ENCODE data around the gene MIER3. TPM values are rescaled to one million over a fixed set of nuclear protein-coding genes. Genes with fewer than 3 reads are reported as not detected.
A peak's percentile ranks its signal among the peaks of the same experiment; 100 is the strongest.

Gene MIER3
- total RNA-seq, 1 donor from 2014 or later, result 45.5 TPM

DNA sequence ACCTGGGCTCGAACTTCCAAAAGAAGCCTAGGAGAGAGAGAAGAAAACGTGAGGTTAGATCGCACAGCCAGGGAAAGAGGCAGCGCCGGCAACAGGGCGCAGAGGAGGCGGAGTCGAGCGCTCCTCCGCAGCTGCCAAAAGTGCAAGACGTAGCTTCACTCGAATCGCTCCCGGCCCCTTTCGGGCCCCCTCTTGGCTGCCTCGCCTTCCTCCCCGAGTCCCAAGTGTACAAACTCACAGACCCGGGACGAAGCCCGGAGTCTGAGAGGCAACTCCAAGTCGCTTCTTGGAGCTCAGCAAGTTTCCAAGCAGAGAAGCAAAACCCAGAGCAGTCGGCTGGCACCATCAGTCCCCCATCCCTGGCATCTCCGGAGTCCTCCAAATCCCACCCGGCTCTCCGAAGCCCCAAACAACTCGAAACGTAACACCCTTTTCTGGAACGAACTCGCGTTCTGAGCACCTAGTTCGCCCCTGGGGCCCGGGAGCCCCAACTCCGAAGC is 1.2 kb downstream of the MIER3 start:
- peak overlapping the region; percentile 93 for H3K4me3 Mint-ChIP-seq (ENCODE audit: low read depth)
- peak overlapping the region; percentile 96 for H3K27ac Mint-ChIP-seq
- TF ChIP-seq, protein P1, sequence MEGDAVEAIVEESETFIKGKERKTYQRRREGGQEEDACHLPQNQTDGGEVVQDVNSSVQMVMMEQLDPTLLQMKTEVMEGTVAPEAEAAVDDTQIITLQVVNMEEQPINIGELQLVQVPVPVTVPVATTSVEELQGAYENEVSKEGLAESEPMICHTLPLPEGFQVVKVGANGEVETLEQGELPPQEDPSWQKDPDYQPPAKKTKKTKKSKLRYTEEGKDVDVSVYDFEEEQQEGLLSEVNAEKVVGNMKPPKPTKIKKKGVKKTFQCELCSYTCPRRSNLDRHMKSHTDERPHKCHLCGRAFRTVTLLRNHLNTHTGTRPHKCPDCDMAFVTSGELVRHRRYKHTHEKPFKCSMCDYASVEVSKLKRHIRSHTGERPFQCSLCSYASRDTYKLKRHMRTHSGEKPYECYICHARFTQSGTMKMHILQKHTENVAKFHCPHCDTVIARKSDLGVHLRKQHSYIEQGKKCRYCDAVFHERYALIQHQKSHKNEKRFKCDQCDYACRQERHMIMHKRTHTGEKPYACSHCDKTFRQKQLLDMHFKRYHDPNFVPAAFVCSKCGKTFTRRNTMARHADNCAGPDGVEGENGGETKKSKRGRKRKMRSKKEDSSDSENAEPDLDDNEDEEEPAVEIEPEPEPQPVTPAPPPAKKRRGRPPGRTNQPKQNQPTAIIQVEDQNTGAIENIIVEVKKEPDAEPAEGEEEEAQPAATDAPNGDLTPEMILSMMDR (IDR thresholded peaks at IDR 0.05; ENCODE audit: unreplicated experiment), result no peak
- H3K36me3 Mint-ChIP-seq (ENCODE audit: insufficient read depth), result peaks cover 5% of the 10 kb centered on the region
- H3K27me3 Mint-ChIP-seq, result peaks cover 14% of the 10 kb centered on the region
- H3K4me1 Mint-ChIP-seq (ENCODE audit: low read depth), result peaks cover 13% of the 10 kb centered on the region
- no peaks in the 10 kb centered on the region for H3K9me3 Mint-ChIP-seq (ENCODE audit: low read depth)
- no peak for DNase-seq (ENCODE audit: low spot score, unreplicated experiment)

DNA sequence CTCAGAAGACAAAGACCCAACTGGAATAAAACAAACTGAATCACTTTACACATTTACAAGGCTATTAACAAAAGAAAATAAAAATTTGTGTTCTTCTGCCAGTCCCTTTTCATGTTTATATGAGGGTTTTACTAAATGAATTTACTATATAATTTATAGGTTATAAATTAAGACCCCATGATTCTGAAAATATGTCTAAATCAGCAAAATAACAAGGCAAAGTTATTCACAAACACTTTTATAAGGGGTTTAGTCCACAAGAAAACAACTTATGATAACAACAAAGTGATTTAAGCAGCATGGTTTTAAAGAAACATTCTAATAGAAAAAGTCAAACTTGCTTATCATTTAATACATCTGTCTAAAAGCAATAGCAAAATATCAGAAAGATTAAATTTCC is 4.9 kb downstream of the MIER3 start:
- Mint-ChIP-seq H3K36me3 (ENCODE audit: insufficient read depth) (peaks cover 18% of the 10 kb centered on the region), H3K4me1 (ENCODE audit: low read depth) (peaks cover 10% of the 10 kb centered on the region), H3K27me3 (no peaks in the 10 kb centered on the region), H3K9me3 (ENCODE audit: low read depth) (no peaks in the 10 kb centered on the region), H3K27ac (no peak overlapping the region), H3K4me3 (ENCODE audit: low read depth) (no peak overlapping the region)
- DNase-seq (ENCODE audit: low spot score, unreplicated experiment), result no peak
- TF ChIP-seq, protein P1 (IDR thresholded peaks at IDR 0.05; ENCODE audit: unreplicated experiment), result no peak

DNA sequence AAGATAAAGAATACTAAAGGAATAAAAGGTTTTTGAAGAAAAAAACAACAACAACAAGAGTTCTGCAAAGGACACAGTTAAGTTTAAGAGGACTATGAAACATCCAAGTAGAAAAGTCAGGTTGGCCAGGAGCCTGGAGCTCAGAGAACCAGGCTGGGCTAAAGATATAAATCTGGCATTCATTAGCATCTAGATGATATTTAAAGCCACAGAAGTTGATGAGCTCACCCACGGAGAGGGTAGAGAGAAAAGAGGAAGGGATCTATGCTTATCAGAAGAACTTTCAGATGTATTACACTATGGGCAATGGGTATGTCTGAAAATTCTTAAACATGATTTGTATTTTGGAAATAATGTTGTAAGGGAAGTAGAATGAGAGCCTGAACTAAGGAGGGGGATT is 9.9 kb downstream of the MIER3 start:
- no peak overlapping the region for H3K4me3 Mint-ChIP-seq (ENCODE audit: low read depth)
- H3K4me1 Mint-ChIP-seq (ENCODE audit: low read depth), result no peaks in the 10 kb centered on the region
- no peak overlapping the region for H3K27ac Mint-ChIP-seq
- H3K27me3 Mint-ChIP-seq, result no peaks in the 10 kb centered on the region
- no peaks in the 10 kb centered on the region for H3K9me3 Mint-ChIP-seq (ENCODE audit: low read depth)
- TF ChIP-seq, protein P1 (IDR thresholded peaks at IDR 0.05; ENCODE audit: unreplicated experiment), result no peak
- no peak for DNase-seq (ENCODE audit: low spot score, unreplicated experiment)
- peaks cover 28% of the 10 kb centered on the region for H3K36me3 Mint-ChIP-seq (ENCODE audit: insufficient read depth)

DNA sequence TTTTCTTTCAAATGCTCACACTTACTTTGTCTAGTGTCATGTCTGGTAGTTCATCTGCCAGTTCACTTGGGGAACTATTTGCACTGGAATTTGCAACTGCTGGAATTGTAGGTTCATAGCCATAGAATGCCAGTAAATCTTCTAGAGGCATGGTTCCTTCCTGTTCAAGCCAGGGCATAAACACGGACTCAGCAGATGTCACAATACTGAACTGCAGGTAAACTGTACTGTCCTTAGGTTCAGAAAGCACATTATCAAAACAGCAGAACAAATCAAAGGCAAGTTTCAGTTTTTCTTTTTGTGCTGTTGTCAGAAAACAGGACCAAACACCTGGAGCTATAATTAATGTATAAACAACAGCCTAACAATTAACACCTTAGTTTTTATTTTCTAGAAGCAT is 13.1 kb downstream of the MIER3 start:
- TF ChIP-seq, protein P1 (IDR thresholded peaks at IDR 0.05; ENCODE audit: unreplicated experiment), result no peak
- no peak overlapping the region for H3K4me3 Mint-ChIP-seq (ENCODE audit: low read depth)
- H3K9me3 Mint-ChIP-seq (ENCODE audit: low read depth), result no peaks in the 10 kb centered on the region
- H3K27ac Mint-ChIP-seq, result no peak overlapping the region
- H3K36me3 Mint-ChIP-seq (ENCODE audit: insufficient read depth), result peaks cover 27% of the 10 kb centered on the region
- H3K4me1 Mint-ChIP-seq (ENCODE audit: low read depth), result no peaks in the 10 kb centered on the region
- H3K27me3 Mint-ChIP-seq, result no peaks in the 10 kb centered on the region
- no peak for DNase-seq (ENCODE audit: low spot score, unreplicated experiment)

DNA sequence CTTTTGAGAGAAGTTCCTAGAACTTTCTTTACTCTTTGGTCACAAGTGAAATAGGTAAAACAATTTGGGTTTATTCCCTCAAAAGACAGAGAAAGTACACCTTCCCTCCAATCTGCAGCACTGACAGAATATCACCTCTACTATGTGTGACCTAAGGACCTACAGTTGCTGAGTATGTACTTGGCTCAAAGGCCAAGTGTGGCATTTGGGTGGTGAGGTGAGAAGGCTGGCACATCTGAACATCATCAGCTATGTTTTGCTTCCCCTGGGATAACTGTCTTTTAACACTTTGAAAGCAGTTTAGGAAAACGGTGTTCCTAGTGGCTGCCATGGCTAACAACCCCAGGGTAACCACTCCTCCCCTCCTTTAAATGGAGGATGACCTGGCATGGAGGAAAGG is 17.6 kb downstream of the MIER3 start:
- no peaks in the 10 kb centered on the region for H3K4me1 Mint-ChIP-seq (ENCODE audit: low read depth)
- H3K36me3 Mint-ChIP-seq (ENCODE audit: insufficient read depth), result peaks cover 24% of the 10 kb centered on the region
- TF ChIP-seq, protein P1 (IDR thresholded peaks at IDR 0.05; ENCODE audit: unreplicated experiment), result no peak
- no peaks in the 10 kb centered on the region for H3K9me3 Mint-ChIP-seq (ENCODE audit: low read depth)
- H3K27ac Mint-ChIP-seq, result no peak overlapping the region
- H3K4me3 Mint-ChIP-seq (ENCODE audit: low read depth), result no peak overlapping the region
- no peak for DNase-seq (ENCODE audit: low spot score, unreplicated experiment)
- no peaks in the 10 kb centered on the region for H3K27me3 Mint-ChIP-seq

Measured in progenitor cell of endocrine pancreas (in vitro differentiated cells).